NCI-H1436 (cell line): ENCODE measurements around the gene KLHL25.

Experiments used
- DNase-seq: peaks from one replicate; lab custom pipeline; 2025; lab: John Stamatoyannopoulos, UW

Gene KLHL25

GRCh38 chr15:85717212-85717611 is 77.5 kb downstream of the KLHL25 start:
- DNase-seq = no peak

GRCh38 chr15:85716261-85716660 is 78.5 kb downstream of the KLHL25 start:
- DNase-seq = no peak

GRCh38 chr15:85711580-85712192 is 83.0 kb downstream of the KLHL25 start:
- no peak for DNase-seq

GRCh38 chr15:85710340-85710842 is 84.3 kb downstream of the KLHL25 start:
- DNase-seq = no peak
